Stimulated activated CD4-positive, alpha-beta T cell treated with anti-CD3 and anti-CD28 coated beads, TNF-alpha, amount 100 ng/mL, for 48 hours (primary cell): Measurements from ENCODE around the gene HSPA4.

Experiments used
- DNase-seq, 3 donors: peaks; one replicate each; pipeline ENCODE4 v3.0.0-alpha.2; 2020; ENCODE audit warnings: low read depth in 3 of 3

The HSPA4 gene

GRCh38 chr5:133106343-133106742 lies 54.5 kb downstream of the HSPA4 start:
- DNase-seq: no peak

- DNase-seq: no peak
Measured at GRCh38 chr5:133106761-133107572, 55.2 kb downstream of the HSPA4 start.

- DNase-seq: no peak
Measured at GRCh38 chr5:133108481-133108921, 56.7 kb downstream of the HSPA4 start.

GRCh38 chr5:133109655-133110483 lies 58.1 kb downstream of the HSPA4 start:
- DNase-seq: no peak

GRCh38 chr5:133110709-133111108 lies 58.9 kb downstream of the HSPA4 start:
- no peak for DNase-seq

GRCh38 chr5:133111299-133111698 lies 59.5 kb downstream of the HSPA4 start:
- DNase-seq: peak; percentile 58 to 76 (median 76)

GRCh38 chr5:133112026-133112660 lies 60.3 kb downstream of the HSPA4 start:
- DNase-seq: no peak

- peak; percentile 41 to 64 (median 63) for DNase-seq
Measured at GRCh38 chr5:133113331-133114061, 61.7 kb downstream of the HSPA4 start.

GRCh38 chr5:133114166-133114932 lies 62.5 kb downstream of the HSPA4 start:
- no peak for DNase-seq

- DNase-seq: no peak
Measured at GRCh38 chr5:133114933-133115310, 63.1 kb downstream of the HSPA4 start.

- DNase-seq: no peak
Measured at GRCh38 chr5:133116601-133117000, 64.8 kb downstream of the HSPA4 start.

GRCh38 chr5:133117166-133117911 lies 65.5 kb downstream of the HSPA4 start:
- DNase-seq: no peak

GRCh38 chr5:133117912-133118445 lies 66.2 kb downstream of the HSPA4 start:
- DNase-seq: no peak

GRCh38 chr5:133118741-133119140 lies 66.9 kb downstream of the HSPA4 start:
- DNase-seq: no peak

- no peak for DNase-seq
Measured at GRCh38 chr5:133119233-133119711, 67.5 kb downstream of the HSPA4 start.

GRCh38 chr5:133120156-133120750 lies 68.4 kb downstream of the HSPA4 start:
- DNase-seq: no peak

GRCh38 chr5:133121080-133121479 lies 69.3 kb downstream of the HSPA4 start:
- DNase-seq: no peak

GRCh38 chr5:133121611-133122150 lies 69.9 kb downstream of the HSPA4 start:
- DNase-seq: no peak

- DNase-seq: no peak
Measured at GRCh38 chr5:133122711-133123110, 70.9 kb downstream of the HSPA4 start.
